NCI-H146 (cell line): ENCODE results near the gene USP34.
A peak's percentile ranks its signal among the peaks of the same experiment; 100 is the strongest.
"Not testable (repeated sequence)": the region's sequence is repeated elsewhere in the genome, so short reads cannot be mapped to it uniquely, and the experiment has no call there.

Experiments
- DNase-seq: peaks from one replicate; lab custom pipeline; 2025; lab: John Stamatoyannopoulos, UW

Gene USP34

DNA sequence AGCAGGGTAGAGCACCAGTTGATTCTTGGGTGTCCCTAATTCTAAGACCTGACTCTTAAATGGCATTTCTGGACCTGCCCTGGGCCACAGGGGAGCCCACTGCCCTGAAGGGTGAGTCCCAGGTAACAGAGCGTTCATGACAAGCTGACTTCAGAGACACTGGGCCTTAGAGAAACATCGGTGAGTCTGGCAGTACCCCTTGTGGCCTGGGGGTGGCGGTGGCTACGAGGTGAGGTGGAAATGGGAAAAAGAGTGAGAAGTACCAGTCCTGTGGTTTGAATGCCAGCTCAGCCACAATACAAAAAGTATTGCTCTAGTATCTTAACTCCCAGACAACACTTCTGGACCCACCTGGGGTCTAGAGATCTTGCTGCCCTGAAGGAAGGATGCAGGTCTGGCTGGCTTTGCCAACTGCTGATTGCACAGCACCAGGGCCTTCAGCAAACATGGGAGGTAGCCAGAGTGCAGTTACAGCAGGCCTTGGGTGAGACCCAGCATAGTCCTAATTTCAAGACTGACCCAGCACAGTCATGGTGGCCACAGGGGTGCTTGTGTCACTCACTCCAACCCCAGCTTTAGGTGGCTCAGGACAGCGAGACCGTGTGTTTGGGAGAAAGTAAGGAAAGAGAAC lies 44.5 kb downstream of the USP34 start:
- peak; percentile 46 for DNase-seq

DNA sequence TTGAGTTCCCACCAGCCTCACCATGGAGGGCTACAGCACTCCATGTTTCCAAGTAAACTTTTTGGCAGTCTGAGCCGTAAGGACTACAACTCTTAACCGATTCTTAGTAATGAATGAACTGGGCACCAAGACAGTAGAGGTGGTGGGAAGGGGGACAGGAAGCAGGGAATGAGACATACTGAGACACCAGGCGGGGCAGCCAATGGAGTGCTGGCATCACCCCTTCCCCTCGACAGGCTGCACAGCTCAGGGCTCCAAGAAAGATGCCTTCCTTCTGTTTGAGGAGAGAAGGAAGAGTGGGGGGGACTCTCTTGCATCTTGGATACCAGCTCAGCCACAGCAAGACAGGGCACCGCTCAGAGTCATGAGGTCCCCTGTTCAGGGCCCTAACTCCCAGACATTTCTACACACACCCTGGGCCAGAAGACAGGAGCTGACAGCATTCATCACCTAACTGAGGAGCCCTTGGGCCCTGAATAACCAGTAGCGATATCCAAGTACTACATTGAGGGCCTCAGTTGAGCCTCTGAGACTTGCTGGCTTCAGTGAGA lies 45.2 kb downstream of the USP34 start:
- DNase-seq: no peak

DNA sequence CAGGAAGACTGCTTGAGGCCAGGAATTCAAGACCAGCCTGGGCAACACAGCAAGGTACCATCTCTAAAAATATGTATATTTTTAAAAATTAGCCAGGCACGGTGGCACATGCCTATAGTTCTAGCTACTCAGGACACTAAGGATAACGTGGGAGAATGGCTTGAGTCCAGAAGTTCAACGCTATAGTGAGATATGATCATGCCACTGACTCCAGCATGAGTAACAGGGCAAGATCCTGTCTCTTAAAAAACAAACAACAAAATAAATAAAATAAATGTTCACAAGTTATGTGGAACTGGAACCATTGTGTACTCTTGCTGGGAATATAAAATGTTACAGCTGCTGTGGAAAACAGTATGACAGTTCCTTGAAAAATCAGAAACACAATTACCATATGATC lies 47.2 kb downstream of the USP34 start:
- no peak for DNase-seq

DNA sequence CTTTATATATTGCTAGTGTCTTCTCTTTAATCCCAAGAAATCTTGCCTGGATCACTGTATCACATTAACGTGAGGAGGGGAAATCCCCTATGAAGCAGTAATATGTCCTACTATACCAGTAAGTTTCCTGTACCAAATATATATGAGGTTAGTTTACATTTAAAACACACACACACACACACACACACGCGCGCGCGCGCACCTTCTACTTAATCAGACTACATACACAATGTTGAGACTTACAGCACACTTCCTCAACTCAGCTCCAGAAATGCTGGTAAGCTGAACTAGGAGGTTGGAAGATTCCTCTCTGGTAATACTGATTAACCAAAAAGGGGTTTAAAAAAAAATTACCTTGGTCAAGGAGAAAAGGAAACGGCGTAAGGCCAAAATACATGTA lies 49.3 kb downstream of the USP34 start:
- DNase-seq: no peak

DNA sequence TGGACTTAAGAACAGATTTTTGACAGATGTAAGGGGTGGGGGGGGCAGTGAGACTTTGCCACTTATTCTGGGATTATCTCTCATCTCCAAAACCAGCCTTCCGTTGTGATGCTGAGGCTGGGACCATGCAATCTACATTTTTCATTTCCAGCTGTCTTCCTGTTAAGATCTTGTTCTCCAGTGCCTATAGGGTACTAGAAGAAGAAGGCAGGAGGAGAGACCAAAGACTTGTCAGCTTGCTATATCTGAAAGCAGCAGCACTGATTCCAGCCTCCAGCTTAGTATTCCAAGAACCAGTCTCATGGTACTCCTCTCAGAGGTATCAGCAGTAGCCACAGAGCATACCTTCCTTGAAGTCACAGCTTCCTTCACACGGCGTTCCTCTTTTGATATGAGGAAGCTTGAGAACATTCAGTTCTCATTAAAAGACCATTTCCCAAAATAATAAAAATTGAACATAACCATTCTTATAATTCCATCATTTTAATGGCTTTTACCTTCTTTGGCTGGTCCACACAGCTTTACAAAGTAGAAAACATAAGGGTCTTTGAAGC lies 49.8 kb downstream of the USP34 start:
- DNase-seq: no peak

DNA sequence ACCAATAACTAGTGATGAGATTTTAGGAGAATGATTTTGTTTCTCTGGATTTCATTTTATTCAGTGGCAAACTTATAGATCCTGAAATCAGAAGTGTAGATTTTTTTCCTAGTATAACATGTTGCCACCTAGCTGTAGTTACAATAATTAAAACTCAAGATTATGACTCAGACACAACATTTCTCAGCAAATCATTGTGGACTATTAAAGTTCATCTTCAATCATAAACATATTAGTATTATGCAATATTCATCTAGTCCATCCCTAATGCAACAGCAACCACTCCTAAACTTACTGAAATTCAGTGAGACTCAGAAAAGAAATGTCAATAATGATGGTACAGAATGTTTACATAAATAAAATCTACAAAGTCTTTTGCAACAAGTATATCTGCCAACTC lies 51.3 kb downstream of the USP34 start:
- no peak for DNase-seq

DNA sequence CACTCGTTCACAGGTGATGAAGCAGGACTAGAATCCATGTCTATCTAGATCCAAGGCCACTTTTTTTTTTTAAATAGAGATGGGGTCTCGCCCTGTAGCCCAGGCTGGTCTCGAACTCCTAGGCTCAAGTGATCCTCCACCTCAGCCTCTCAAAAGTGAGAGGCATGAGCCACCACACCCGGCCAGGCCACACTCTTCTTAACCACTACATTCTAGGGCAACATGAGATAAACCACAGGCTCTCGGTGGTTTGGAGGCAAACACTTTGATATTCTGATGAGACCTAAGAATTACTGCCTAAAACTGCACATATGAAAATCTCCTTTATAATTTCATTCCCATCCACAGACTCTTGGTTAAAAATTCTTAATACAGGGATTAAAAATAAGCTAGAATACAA lies 51.8 kb downstream of the USP34 start:
- no peak for DNase-seq

DNA sequence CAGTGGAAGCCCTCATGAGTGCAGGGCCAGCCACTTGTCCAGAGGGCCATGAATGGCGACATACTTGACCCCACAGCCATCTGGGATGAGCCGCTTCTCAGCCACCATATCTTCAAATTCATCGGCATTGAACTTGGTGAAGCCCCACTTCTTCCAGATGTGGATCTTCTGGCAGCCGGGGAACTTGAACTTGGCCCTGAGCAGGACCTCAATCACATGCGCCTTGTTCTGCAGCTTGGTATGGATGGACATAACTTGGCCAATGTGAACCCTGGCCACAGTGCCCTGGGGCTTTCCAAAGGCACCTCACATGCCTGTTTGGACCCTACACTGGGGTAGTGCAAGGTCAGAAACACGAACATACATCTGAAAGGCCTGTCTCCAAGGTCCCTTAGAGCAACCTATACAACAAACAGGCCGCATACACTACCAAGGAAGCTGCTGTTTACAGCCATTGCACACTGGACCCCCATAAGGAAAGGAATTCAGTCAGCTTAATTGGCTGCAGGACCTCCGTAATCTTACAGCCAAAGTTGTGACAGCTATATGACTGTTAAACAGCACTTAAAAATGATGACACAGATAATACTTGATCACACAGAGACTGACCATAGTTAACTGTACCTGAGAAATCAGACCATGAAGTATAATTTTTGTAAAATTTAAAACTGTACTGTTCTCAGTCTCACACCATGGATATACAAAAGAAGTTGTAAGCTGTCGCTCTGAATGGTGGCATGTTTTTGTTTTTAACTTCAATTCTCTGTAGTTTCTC lies 53.8 kb downstream of the USP34 start:
- DNase-seq: no peak

DNA sequence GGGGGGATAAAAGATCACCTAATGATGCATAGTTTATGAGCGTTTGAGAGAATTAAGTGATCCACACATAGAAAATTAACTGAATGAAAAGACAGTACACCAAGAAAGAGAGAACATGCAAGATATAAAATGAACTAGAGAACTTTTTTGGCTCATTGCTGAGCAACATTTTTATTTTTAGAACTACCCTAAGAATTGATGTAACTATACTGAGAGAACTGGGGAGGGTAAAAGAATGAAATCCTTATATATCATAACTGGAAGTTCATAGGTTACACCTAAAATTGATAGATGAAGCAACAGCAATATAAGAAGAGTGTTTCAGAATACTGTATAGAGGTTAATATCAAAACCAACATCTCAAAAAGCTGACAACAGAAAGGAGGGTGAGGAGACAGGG lies 55.6 kb downstream of the USP34 start:
- no peak for DNase-seq

DNA sequence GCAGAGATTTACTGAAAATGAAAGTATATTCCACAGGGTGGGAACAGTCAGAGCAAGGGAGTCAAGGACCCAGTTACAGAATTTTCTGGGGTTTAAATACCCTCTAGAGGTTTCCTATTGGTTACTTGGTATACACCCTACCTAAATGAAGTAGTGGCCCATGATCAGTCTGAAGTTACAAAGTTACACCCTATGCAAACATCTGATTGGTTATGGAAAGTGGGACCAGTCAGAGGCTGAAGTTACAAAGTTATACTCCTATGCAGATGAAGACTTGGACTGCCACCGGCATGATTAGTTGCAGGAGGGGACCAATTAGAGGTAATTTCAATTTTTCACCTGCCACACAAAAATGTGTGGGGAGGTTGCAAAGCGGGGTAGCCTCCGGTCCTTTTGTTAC lies 56.2 kb downstream of the USP34 start:
- DNase-seq: no peak

DNA sequence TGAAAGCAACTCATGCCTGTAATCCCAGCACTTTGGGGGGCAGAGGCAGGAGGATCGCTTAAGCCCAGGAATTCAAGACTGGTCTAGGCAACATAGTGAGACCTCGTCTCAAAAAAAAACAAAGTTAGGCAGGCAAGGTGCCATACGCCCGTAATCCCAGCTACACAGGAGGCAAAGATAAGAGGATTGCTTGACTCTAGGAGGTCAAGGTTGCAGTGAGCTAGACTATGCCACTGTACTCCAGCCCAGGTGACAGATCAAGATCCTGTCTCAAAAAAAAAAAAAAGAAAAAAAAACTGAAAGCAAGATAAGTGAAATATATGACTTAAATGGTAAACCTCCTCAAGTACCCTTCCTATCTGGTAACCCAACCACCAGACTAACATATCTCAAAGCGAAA lies 59.8 kb downstream of the USP34 start:
- no peak for DNase-seq

DNA sequence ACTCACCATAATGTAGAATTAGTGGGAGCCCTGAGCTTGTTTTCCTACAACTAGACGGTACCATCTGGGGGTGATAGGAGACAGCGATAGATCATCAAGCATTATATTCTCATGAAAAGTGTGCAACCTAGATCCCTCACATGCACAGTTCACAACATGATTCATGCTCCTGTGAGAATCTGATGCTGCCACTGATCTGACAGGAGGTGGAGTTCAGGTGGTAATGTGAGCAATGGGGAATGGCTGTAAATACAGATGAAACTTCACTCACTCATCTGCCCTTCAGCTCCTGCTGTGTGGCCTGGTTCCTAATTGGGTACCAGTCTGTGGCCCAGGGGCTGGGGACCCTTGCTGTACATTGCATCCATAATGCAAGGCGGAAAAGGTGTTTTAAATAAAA lies 60.7 kb downstream of the USP34 start:
- no peak for DNase-seq

DNA sequence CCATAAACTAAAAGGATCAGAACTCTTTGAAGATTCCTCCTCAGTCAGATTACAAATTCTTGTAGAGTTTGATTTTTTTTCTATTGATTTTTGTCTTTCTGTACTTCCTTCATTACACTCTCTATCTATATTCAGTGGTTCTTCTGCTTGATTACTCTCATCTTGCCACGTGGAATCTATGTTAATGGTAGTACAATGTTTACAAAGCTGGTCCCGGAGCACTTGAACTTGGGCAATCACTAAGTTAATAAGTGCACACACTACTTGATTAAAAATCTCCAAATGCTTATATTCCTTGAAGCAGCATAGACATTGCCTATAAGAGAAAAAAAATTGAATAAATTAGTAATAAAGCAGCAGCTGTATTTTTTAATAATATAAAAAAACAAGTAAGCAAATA lies 65.1 kb downstream of the USP34 start:
- no peak for DNase-seq

DNA sequence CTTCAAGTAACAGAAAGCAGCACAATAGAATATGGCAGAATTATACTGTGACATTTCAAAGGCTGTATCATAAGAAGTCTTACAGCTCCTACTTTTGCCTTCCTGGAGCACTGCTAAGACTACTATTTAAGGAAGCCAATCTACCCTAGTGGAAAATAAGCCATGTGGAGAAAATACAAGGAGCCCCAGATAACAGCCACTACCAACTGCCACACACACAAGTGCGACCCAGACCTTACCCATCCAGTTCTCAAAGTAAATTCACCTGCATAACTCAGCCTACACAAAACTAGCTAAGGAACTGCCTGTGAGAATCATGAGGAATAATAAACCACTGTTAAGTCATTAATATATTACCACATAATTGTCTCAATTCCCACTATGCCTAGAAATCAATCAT lies 66.4 kb downstream of the USP34 start:
- DNase-seq: no peak

DNA sequence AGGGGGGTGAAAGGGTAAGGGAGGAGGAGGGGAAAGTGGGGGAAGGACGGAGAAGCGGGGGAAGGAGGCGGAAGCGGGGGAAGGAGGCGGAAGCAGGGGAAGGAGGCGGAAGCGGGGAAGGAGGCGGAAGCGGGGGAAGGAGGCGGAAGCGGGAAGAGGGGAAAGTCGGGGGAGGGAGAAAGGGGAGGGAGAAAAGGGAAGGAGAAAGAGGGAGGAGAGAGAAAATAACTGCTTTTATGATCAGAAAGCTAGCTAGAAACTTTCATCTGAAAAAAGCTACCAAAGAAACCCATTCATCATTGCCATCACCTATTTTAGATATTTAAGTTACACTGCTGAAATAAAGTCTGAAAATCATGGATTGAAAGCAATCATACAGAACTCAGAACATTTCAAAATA lies 72.5 kb downstream of the USP34 start:
- no peak for DNase-seq

DNA sequence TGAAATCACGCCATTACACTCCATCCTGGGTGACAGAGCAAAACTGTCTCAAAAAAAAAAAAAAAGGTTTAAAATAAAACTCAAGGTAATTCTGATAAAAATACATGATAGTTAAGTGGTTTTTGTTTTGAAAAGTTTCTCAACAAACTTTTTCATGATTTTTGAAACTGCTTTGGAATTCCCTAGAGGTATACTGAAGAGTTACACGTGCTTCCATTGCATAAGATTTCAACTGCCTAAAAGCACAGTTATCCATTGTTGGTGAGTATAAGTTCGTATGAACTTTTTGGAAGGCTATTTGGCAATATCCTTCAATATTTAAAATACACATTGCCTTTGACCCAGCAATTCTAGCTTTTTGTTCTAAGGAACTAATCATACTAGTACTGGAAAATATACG lies 74.9 kb downstream of the USP34 start:
- DNase-seq: no peak

DNA sequence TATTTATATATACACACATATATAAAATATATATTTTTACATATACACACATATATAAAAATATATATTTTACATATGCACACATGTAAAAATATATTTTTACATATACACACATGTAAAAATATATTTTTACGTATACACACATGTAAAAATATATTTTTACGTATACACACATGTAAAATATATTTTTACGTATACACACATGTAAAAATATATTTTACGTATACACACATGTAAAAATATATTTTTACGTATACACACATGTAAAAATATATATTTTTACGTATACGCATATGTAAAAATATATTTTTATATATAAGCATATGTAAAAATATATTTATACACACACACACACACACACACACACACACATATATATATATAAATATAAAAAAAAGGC lies 83.3 kb downstream of the USP34 start:
- not testable (repeated sequence) for DNase-seq

DNA sequence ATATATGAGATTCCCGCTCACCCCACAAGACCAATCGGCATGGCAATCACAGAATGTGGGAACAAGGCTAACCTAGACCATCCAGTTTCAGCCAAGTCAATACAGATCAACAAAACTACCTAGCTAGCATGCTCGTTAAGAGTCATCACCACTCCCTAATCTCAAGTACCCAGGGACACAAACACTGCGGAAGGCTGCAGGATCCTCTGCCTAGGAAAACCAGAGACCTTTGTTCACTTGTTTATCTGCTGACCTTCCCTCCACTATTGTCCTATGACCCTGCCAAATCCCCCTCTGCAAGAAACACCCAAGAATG lies 90.0 kb downstream of the USP34 start:
- not testable (repeated sequence) for DNase-seq

DNA sequence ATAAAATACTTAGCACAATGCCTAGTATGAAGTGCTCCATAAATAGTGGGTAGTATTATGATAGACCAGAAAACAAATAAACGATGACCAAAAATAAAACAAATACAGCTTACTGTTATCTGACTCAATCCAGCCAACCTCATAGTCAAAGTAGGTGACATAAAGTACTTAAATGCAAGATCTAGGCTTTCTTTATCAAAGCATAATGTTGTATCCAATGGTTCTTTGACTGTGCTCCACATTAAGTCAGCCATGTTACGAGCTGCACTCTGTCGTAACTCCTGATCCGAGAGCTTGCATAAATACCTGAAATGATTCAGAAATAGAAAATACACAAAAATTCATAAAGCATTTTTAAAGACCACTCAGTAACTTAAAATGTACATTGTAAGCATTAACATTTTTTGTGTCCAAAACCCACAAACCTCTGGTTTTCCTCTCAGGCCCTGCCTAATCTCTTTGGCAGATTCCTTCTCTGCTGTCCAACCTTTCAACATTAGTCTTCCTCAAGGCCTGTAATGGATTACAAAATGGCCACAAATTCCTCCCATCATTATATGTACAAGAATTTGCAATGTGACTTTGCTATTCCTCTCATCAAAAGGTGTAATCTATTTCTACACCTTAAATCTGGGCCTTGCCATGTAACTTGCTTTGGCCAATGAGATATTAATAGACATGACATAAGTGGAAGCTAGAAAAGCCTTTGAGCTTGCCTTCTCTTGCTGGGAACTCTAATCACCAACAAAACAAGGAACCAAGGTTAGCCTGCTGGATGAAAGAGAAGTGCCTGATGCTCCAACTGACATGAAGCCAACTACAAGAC lies 90.6 kb downstream of the USP34 start:
- no peak for DNase-seq

DNA sequence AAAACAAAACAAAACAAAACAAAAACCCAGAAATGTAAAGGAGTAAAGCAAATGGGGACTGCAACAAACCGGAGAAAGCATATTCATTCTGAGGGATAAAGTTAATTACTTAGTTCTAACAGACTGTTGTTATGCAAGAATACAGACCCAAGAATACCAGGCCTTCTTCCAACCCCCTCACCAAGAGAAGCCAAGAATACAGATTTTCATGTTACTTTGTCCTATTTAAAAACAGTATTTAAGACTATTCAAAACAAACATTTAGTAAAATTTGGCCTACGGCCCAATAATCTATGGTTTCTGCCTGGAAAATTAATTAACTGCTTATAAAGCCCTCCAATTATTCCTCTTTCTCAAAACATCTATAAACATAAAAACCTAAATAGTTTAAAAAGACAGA lies 91.4 kb downstream of the USP34 start:
- DNase-seq: no peak

DNA sequence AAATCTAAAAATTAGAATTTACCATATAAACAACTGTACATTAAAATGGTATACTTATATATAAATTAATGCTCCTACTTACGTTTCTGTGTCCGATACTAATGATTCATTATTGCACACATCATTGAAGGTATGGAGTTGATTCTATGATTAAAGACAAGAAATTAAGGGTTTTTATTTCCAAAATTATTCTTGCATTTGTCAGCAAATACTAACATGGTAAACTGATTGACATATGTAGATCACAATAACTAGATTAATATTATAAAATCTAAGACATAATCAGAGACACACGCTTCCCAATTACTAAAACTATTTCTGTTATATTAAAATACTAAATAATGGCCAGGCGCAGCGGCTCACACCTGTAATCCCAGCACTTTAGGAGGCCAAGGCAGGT lies 92.6 kb downstream of the USP34 start:
- no peak for DNase-seq

DNA sequence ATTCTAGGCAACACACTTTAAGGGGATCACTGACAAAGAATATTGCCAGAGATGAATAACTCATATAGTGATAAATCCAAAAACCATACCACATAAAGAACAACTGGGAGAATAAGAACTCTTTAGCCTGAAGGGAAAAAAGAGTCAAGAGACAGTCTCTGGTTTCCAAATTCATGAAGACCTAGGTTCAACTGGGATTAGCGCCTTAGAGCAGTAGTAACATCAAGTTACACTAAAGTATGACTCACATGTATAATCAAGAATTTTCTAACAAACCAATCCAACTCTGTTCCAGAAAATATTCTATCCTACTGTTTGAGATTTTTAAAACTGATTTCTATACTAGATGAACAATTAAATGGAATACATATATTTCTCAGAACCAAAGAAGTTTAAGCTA lies 93.8 kb downstream of the USP34 start:
- no peak for DNase-seq

DNA sequence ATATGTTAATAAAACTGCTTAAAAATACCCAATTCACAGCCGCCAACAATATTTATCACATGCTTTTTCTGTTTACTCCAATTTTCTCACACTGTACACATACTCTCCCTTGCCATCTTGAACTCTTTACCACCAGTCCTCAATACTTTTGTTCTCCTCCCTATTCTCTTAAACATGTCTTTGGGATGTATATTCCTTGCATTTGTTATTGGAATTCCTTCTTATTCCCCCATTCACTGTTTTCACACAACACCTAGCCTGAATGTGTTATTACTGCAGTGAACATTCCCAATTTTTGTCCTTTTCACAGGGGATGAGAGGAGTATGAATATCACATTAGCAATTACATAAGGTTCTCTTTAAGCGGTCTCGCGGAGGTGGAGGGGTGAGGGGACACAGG lies 94.7 kb downstream of the USP34 start:
- DNase-seq: no peak
